Kidney (tissue), 14 donors: ENCODE results near the gene IFI44L. TPM values are rescaled to one million over a fixed set of nuclear protein-coding genes. Genes with fewer than 3 reads are reported as not detected.

Experiments used
- DNase-seq, 5 donors: peaks; one replicate each; pipeline ENCODE4 v3.0.0-alpha.2; 2013 to 2020
- FAIRE-seq: peaks from 2 replicates; lab custom pipeline; 2012; peaks lifted over from hg19 to GRCh38; lab: Jason Lieb, UNC
- H3K27ac ChIP-seq, 2 donors: one replicate each; pipeline ENCODE4 v1.7.0; 2013; ENCODE audit warnings: low read depth in 2 of 2, low read length in 2 of 2, inconsistent platforms in 1 of 2
- H3K27me3 ChIP-seq: one replicate; pipeline ENCODE4 v1.7.1; 2013; ENCODE audit warnings: low read length, inconsistent platforms; ENCODE audit not compliant: control insufficient read depth, insufficient read depth
- H3K36me3 ChIP-seq, 3 donors: one replicate each; pipeline versions ENCODE4 v1.7.0 to v1.7.1; 2013; ENCODE audit warnings: low read length in 3 of 3, control low read depth in 1 of 3, inconsistent platforms in 1 of 3; ENCODE audit not compliant: insufficient read depth in 3 of 3, control insufficient read depth in 2 of 3
- H3K4me1 ChIP-seq, 3 donors: one replicate each; pipeline versions ENCODE4 v1.7.0 to v1.7.1; 2013; ENCODE audit warnings: low read length in 3 of 3, inconsistent platforms in 1 of 3, low read depth in 1 of 3; ENCODE audit not compliant: control insufficient read depth in 2 of 3, insufficient read depth in 2 of 3
- H3K4me3 ChIP-seq, 3 donors: one replicate each; pipeline versions ENCODE4 v1.7.0 to v1.8.1; 2013; ENCODE audit warnings: low read length in 3 of 3, control low read depth in 1 of 3, inconsistent platforms in 1 of 3
- H3K9ac ChIP-seq, 3 donors: one replicate each; pipeline versions ENCODE4 v1.7.0 to v1.7.1; 2013; ENCODE audit warnings: low read length in 3 of 3, control low read depth in 1 of 3, inconsistent platforms in 1 of 3
- H3K9me3 ChIP-seq, 3 donors: one replicate each; pipeline versions ENCODE4 v1.7.0 to v1.7.1; 2013; ENCODE audit warnings: low read length in 3 of 3, control low read depth in 1 of 3, inconsistent platforms in 1 of 3; ENCODE audit not compliant: control insufficient read depth in 2 of 3, insufficient read depth in 1 of 3
- CTCF ChIP-seq: IDR thresholded peaks from 3 replicates; pipeline ENCODE4 v1.5.1; 2012; ENCODE audit warnings: mild to moderate bottlenecking, moderate library complexity, borderline replicate concordance; ENCODE audit not compliant: insufficient read depth; ENCODE audit errors: extremely low read depth
- intact Hi-C: fragments of 100-400 bp; cut with DNase I; formaldehyde crosslinking; loops from one replicate; pipeline ENCODE4 v1.11.1; 2022
- polyA plus RNA-seq: library from polyadenylated mRNA; stranded (reverse); fragments of 350-450 nt; fragmentation: Illumina TruSeq; extraction: RNeasy Lipid Tissue Mini Kit (QIAGEN cat#74804); gene quantifications from one replicate; pipeline ENCODE4 v1.2.3, GENCODE V29; 2014; ENCODE audit warnings: low read depth, low replicate concordance; ENCODE audit not compliant: insufficient read depth
- total RNA-seq: library from RNA; stranded (reverse); fragmentation: NEBNext Ultra II Directional; extraction: Animal tissue kit (Norgen Biotek cat#: 25700); gene quantifications from one replicate; pipeline ENCODE4 v1.2.1, GENCODE V29; 2021
- donor health status: control.
- donor health status: control.
- donor health status: control.
- donor health status: control.
- donor health status: control.
- donor health status: DM: yes; HTN: yes; CAD: no.
- donor health status: Normal renal cell carcinoma (clear cell type).

The IFI44L gene
- total and polyA plus RNA-seq, 2 donors from 2014 or later: 5.7 to 20.6 TPM

- DNase-seq: no peak
- H3K9ac ChIP-seq: no peak overlapping the region
- no peak for FAIRE-seq
- intact Hi-C loops: no loop called here
- no peak for TF ChIP-seq CTCF
- no peaks in the 10 kb centered on the region for H3K4me1 ChIP-seq
- no peak overlapping the region for H3K4me3 ChIP-seq
- no peaks in the 10 kb centered on the region for H3K9me3 ChIP-seq
- H3K27ac ChIP-seq: no peak overlapping the region
- no peaks in the 10 kb centered on the region for H3K36me3 ChIP-seq
- no peaks in the 10 kb centered on the region for H3K27me3 ChIP-seq
Observed at GRCh38 chr1:78586572-78586971, 33.7 kb upstream of the IFI44L start.

- H3K27ac ChIP-seq: no peak overlapping the region
- H3K9ac ChIP-seq: no peak overlapping the region
- no peaks in the 10 kb centered on the region for H3K36me3 ChIP-seq
- no peak for TF ChIP-seq CTCF
- H3K9me3 ChIP-seq: no peaks in the 10 kb centered on the region
- no peaks in the 10 kb centered on the region for H3K27me3 ChIP-seq
- no peak overlapping the region for H3K4me3 ChIP-seq
- H3K4me1 ChIP-seq: no peaks in the 10 kb centered on the region
- FAIRE-seq: no peak
- intact Hi-C loops: no loop called here
- DNase-seq: no peak
Observed at GRCh38 chr1:78587211-78587610, 33.0 kb upstream of the IFI44L start.

GRCh38 chr1:78591971-78592370 lies 28.3 kb upstream of the IFI44L start:
- intact Hi-C loops: no loop called here
- Histone ChIP-seq H3K9me3 (no peaks in the 10 kb centered on the region), H3K36me3 (no peaks in the 10 kb centered on the region), H3K27me3 (no peaks in the 10 kb centered on the region), H3K4me3 (no peak overlapping the region), H3K27ac (no peak overlapping the region), H3K9ac (no peak overlapping the region), H3K4me1 (no peaks in the 10 kb centered on the region)
- DNase-seq (no peak), FAIRE-seq (no peak)
- TF ChIP-seq CTCF: no peak

GRCh38 chr1:78599294-78599693 lies 21.0 kb upstream of the IFI44L start:
- Histone ChIP-seq H3K4me1 (no peaks in the 10 kb centered on the region), H3K4me3 (no peak overlapping the region), H3K27ac (no peak overlapping the region), H3K27me3 (no peaks in the 10 kb centered on the region), H3K9me3 (no peaks in the 10 kb centered on the region), H3K9ac (no peak overlapping the region), H3K36me3 (no peaks in the 10 kb centered on the region)
- DNase-seq (no peak), FAIRE-seq (no peak)
- intact Hi-C loops: no loop called here
- no peak for TF ChIP-seq CTCF
